ENCODE results near the gene COL5A1.

DNA sequence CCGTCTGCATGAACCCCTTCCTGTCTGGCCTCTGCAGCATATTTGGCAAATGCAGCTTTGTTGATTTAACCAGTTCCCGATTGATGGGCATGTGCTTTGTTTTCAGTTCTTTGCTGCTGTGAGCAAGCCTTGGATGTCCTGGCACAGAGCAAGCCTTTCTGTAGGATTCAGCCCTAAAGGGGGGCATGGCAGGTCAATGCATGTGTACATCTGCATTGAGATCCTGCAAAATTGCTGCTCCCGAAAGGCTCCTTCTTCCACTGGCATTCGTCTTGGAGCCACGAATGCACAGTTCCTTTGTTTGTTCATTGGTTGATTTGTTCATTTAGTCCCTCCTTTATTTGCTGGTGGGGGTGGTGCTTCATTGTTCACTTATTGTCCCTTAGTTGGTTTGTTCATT, 34.8 kb downstream of the COL5A1 start:
- TF ChIP-seq, protein P1, sequence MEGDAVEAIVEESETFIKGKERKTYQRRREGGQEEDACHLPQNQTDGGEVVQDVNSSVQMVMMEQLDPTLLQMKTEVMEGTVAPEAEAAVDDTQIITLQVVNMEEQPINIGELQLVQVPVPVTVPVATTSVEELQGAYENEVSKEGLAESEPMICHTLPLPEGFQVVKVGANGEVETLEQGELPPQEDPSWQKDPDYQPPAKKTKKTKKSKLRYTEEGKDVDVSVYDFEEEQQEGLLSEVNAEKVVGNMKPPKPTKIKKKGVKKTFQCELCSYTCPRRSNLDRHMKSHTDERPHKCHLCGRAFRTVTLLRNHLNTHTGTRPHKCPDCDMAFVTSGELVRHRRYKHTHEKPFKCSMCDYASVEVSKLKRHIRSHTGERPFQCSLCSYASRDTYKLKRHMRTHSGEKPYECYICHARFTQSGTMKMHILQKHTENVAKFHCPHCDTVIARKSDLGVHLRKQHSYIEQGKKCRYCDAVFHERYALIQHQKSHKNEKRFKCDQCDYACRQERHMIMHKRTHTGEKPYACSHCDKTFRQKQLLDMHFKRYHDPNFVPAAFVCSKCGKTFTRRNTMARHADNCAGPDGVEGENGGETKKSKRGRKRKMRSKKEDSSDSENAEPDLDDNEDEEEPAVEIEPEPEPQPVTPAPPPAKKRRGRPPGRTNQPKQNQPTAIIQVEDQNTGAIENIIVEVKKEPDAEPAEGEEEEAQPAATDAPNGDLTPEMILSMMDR (IDR thresholded peaks at IDR 0.05), result no peak
- TF ChIP-seq POLR2A (IDR thresholded peaks at IDR 0.05), result no peak

Data from esophagus squamous epithelium (tissue), 4 donors.